ENCODE results near the gene ACOT7.

GRCh38 chr1:6418668-6419396 is 25.3 kb upstream of the ACOT7 start:
- no peak for TF ChIP-seq CTCF (IDR thresholded peaks at IDR 0.05; ENCODE audit: insufficient read depth, low read length, poor library complexity, severe bottlenecking)
- TF ChIP-seq EZH2phosphoT487 (conservative IDR thresholded peaks at IDR 0.05; ENCODE audit: low read length): no peak

Data from SU-DHL-6 (cell line).